Smooth muscle cell (in vitro differentiated cells): ENCODE results near the gene SHISA6. TPM values are rescaled to one million over a fixed set of nuclear protein-coding genes. Genes with fewer than 3 reads are reported as not detected.

Experiments
- DNase-seq: peaks from one replicate; lab custom pipeline; 2025; ENCODE audit not compliant: unreplicated experiment; lab: John Stamatoyannopoulos, UW
- H2AFZ ChIP-seq: fragments of 200-600 bp; sonication (generic); 2 replicates; pipeline ENCODE4 v1.6.0; 2016; ENCODE audit warnings: antibody characterized with exemption, low read depth, mild to moderate bottlenecking
- H3F3A ChIP-seq: fragments of 200-600 bp; sonication (generic); 2 replicates; pipeline ENCODE4 v1.6.0; 2017; ENCODE audit warnings: antibody characterized with exemption, low read depth
- H3K27ac ChIP-seq: fragments of 200-600 bp; sonication (generic); 2 replicates; pipeline ENCODE4 v1.5.1; 2016; ENCODE audit warnings: low read depth, mild to moderate bottlenecking
- H3K27me3 ChIP-seq: fragments of 200-600 bp; sonication (generic); 2 replicates; pipeline ENCODE4 v1.6.1; 2016; ENCODE audit warnings: low read depth, mild to moderate bottlenecking
- H3K36me3 ChIP-seq: fragments of 200-600 bp; sonication (generic); 2 replicates; pipeline ENCODE4 v1.5.1; 2016; ENCODE audit warnings: low read depth
- H3K4me1 ChIP-seq: fragments of 200-600 bp; sonication (generic); 2 replicates; pipeline ENCODE4 v1.5.1; 2016; ENCODE audit warnings: low read depth
- H3K4me2 ChIP-seq: fragments of 200-600 bp; sonication (generic); 2 replicates; pipeline ENCODE4 v1.6.0; 2016; ENCODE audit warnings: mild to moderate bottlenecking
- H3K4me3 ChIP-seq: fragments of 200-600 bp; sonication (generic); 2 replicates; pipeline ENCODE4 v1.5.1; 2016; ENCODE audit warnings: mild to moderate bottlenecking
- H3K79me2 ChIP-seq: fragments of 200-600 bp; sonication (generic); 2 replicates; pipeline ENCODE4 v1.6.0; 2016; ENCODE audit warnings: low read depth, mild to moderate bottlenecking
- H3K9ac ChIP-seq: fragments of 200-600 bp; sonication (generic); 2 replicates; pipeline ENCODE4 v1.6.0; 2016; ENCODE audit warnings: low read depth
- H3K9me3 ChIP-seq: fragments of 200-600 bp; sonication (generic); replicated peaks from 2 replicates; pipeline ENCODE4 v1.5.1; 2016; ENCODE audit warnings: low read depth
- H4K20me1 ChIP-seq: fragments of 200-600 bp; sonication (generic); 2 replicates; pipeline ENCODE4 v1.6.0; 2016; ENCODE audit warnings: low read depth
- WGBS: methylation state at CpG from one replicate; pipeline ENCODE4 v1.1.7; 2016; ENCODE audit warnings: low lambda C conversion rate; 5-methylcytosine and 5-hydroxymethylcytosine counted together
- polyA plus RNA-seq: library from polyadenylated mRNA; unstranded; fragments of >200 nt; fragmentation: Nextera tagmentation; extraction: Ambion mirVana; gene quantifications from 2 replicates; pipeline ENCODE4 v1.2.1, GENCODE V29; 2016
- total RNA-seq: library from RNA; depleted of rRNA; stranded (reverse); fragments of >200 nt; gene quantifications from 2 replicates; pipeline ENCODE4 v1.2.3, GENCODE V29; 2014
- TF ChIP-seq, protein P1 (sequence below): fragments of 200-600 bp; sonication (generic); IDR thresholded peaks from 2 replicates; pipeline ENCODE4 v1.5.1; 2017; ENCODE audit warnings: borderline replicate concordance, mild to moderate bottlenecking, antibody characterized with exemption; ENCODE audit not compliant: insufficient read depth, poor library complexity, severe bottlenecking

The SHISA6 gene
- total and polyA plus RNA-seq, 2 experiments from 2014 or later: 0.04 to 0.35 TPM

DNA sequence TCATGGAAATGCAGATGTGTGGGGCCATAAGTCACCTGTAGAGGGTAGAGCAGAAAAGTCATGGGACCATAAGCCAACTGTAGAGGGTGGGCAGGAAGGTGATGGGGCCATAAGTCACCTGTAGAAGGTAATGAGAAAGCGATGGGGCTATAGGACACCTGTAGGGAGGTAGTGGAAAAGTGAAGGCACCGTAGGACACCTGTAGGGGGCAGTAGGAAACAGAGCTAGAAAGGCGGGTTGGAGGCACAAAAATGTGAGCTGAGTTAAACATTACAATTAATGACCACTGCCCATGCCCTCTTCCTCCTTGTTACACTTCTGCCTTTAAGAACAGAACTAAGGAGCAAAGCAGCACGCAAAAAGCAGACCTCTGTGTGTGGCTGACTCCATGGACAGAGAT lies 150.1 kb downstream of the SHISA6 start:
- Histone ChIP-seq H3K36me3 (no peaks in the 10 kb centered on the region), H3K79me2 (no peaks in the 10 kb centered on the region), H3K27me3 (no peaks in the 10 kb centered on the region), H4K20me1 (no peaks in the 10 kb centered on the region), H3F3A (no peaks in the 10 kb centered on the region), H3K4me3 (no peak overlapping the region), H3K4me1 (peaks cover 4% of the 10 kb centered on the region), H2AFZ (no peak overlapping the region), H3K27ac (no peak overlapping the region), H3K9me3 (no peaks in the 10 kb centered on the region), H3K4me2 (no peak overlapping the region), H3K9ac (no peak overlapping the region)
- TF ChIP-seq, protein P1, sequence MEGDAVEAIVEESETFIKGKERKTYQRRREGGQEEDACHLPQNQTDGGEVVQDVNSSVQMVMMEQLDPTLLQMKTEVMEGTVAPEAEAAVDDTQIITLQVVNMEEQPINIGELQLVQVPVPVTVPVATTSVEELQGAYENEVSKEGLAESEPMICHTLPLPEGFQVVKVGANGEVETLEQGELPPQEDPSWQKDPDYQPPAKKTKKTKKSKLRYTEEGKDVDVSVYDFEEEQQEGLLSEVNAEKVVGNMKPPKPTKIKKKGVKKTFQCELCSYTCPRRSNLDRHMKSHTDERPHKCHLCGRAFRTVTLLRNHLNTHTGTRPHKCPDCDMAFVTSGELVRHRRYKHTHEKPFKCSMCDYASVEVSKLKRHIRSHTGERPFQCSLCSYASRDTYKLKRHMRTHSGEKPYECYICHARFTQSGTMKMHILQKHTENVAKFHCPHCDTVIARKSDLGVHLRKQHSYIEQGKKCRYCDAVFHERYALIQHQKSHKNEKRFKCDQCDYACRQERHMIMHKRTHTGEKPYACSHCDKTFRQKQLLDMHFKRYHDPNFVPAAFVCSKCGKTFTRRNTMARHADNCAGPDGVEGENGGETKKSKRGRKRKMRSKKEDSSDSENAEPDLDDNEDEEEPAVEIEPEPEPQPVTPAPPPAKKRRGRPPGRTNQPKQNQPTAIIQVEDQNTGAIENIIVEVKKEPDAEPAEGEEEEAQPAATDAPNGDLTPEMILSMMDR: no peak
- WGBS: 58% methylated on average over 4 of the region's 4 CpGs
- no peak for DNase-seq

DNA sequence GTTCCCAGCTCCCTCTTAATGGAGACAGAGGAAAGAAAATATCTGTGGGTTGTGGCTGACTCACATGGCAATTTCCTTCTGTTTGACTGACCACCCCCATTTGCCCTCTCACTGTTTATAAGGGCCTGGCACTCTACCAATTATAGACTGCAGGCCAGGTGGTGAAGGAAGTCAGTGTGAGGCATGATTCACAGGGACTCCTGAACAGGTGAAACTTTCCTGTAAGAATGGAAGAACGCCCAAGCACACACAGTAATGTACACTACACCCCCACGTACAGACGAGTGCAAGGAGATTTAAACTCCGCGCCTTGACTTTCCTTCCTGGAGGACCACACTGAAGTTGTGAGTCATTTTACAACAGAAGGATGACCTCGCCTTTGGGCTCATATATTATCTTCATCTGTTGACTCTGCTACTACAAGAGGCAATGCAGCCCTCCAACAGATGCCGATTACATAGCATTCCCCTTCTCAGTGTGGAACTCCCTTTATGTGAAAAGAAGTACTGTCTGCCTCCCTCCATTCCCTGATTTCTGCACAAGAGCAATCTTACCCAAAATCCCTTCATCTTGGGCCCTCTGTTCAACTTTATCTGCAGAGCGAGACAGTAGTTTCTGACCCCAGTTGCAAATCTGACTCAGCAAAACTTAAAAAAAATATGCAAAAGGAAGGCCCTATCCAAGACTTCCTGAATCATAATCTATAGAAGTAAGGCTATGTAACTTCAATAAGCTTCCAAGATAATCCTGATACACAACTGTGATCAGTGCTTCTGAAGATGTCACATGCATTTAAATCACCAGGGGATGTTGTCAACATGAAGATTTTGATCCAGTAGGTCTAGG lies 163.6 kb downstream of the SHISA6 start:
- no peaks in the 10 kb centered on the region for H3K36me3 ChIP-seq
- H4K20me1 ChIP-seq: no peaks in the 10 kb centered on the region

DNA sequence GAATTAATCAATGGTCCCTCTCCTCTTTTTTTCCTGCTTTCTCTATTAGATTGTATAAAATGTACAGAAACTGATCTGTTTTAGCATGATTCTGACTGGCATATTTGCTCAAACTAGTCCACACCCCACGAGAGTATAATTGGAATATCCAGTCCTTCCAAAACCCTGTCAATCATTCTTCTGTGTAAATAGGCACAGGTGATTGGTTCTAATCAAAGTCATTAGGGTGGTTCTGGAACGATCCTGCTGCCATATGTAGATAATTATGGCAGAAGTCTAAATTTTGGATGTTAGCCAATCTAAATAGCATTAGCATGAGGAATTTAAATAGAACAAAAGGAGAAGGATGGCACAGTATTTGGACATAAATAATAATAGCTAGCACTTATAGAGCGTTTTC lies 165.7 kb downstream of the SHISA6 start:
- Histone ChIP-seq H3F3A (no peaks in the 10 kb centered on the region), H3K27ac (no peak overlapping the region), H3K4me1 (no peaks in the 10 kb centered on the region), H4K20me1 (no peaks in the 10 kb centered on the region), H3K4me2 (no peak overlapping the region), H2AFZ (no peak overlapping the region), H3K9ac (no peak overlapping the region), H3K9me3 (peaks cover 3% of the 10 kb centered on the region), H3K4me3 (no peak overlapping the region), H3K79me2 (no peaks in the 10 kb centered on the region), H3K36me3 (no peaks in the 10 kb centered on the region), H3K27me3 (no peaks in the 10 kb centered on the region)
- DNase-seq: no peak
- WGBS: 85% methylated on average over 3 of the region's 3 CpGs
- TF ChIP-seq, protein P1: no peak

More for the DNA sequence above, 163.6 kb downstream of the SHISA6 start:
- no peak for DNase-seq
- no peaks in the 10 kb centered on the region for H3K27me3 ChIP-seq
- no peak overlapping the region for H3K4me3 ChIP-seq
- H3K27ac ChIP-seq: peak overlapping the region; percentile 44
- no peak overlapping the region for H3K9ac ChIP-seq
- WGBS: 30% methylated on average over 8 of the region's 8 CpGs
- H3F3A ChIP-seq: no peaks in the 10 kb centered on the region
- peaks cover 13% of the 10 kb centered on the region for H3K9me3 ChIP-seq
- no peaks in the 10 kb centered on the region for H3K4me1 ChIP-seq
- H2AFZ ChIP-seq: no peak overlapping the region
- TF ChIP-seq, protein P1: no peak
- no peaks in the 10 kb centered on the region for H3K79me2 ChIP-seq
- peak overlapping the region; percentile 43 for H3K4me2 ChIP-seq

DNA sequence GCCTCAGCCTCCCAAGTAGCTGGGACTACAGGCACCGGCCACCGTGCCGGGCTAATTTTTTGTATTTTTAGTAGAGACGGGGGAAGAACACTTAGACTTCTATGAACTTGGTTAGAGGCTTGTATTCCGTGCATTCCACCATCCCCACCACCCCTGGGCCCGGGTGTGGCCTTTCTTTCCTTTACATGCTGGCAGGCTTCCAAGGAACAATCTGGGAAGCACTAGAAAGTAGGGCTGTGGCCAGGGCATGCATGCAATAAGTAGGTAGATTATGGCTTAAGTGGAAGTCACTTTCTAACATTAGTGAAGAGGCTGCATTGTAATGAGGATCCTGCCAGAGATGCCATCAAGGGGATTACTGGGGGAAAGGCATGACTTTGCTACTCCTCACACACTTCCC lies 171.6 kb downstream of the SHISA6 start:
- TF ChIP-seq, protein P1: no peak
- 87% methylated on average over 6 of the region's 6 CpGs for WGBS

More for the DNA sequence above, 171.6 kb downstream of the SHISA6 start:
- Histone ChIP-seq H3K9me3 (no peaks in the 10 kb centered on the region), H3K9ac (no peak overlapping the region), H3K27ac (no peak overlapping the region), H3K27me3 (no peaks in the 10 kb centered on the region), H3K4me1 (no peaks in the 10 kb centered on the region), H3K4me2 (no peak overlapping the region), H4K20me1 (no peaks in the 10 kb centered on the region), H3F3A (no peaks in the 10 kb centered on the region), H3K36me3 (no peaks in the 10 kb centered on the region), H3K79me2 (no peaks in the 10 kb centered on the region), H2AFZ (no peak overlapping the region), H3K4me3 (no peak overlapping the region)
- DNase-seq: no peak
